Measurements from ENCODE around the gene WDR86.
A peak's percentile ranks its signal among the peaks of the same experiment; 100 is the strongest.

Gene WDR86, protein sequence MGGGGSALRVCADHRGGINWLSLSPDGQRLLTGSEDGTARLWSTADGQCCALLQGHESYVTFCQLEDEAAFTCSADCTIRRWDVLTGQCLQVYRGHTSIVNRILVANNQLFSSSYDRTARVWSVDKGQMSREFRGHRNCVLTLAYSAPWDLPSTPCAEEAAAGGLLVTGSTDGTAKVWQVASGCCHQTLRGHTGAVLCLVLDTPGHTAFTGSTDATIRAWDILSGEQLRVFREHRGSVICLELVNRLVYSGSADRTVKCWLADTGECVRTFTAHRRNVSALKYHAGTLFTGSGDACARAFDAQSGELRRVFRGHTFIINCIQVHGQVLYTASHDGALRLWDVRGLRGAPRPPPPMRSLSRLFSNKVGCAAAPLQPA

DNA sequence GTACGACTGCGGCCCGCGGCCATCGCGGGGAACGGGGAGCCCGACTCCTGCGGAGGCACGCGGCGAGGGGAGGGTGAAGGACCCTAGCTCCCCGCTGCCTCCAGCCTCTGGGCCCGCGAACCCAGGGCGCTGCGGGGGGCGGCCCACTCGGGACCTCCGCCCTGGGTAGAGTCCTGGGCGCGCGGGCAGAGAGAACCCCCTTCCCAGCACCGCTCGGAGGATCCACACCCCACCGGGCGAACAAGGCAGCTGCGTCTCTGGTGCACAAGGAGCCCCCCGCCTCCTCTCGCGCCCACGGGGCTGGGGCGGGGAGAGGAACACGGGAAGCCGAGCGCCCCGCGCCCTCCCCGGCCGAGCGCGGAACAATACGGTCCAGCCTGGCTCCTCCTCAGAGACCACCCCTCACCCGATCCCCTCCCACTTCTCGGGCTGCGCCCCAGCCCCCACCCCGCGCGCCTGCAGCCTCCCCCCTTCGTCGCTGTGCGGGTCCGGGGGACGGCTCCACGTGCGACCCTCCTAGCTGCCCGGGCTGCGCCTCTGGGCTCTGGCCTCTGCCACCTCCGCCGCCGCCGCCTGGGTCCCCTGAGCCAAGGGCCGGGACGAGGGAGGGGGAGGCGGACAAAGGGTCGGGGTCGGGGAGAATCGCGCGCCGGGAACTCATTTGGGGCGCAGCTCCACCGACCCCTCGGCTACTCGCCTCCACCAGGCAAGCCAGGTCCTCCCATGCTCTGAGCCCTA is at the start of gene WDR86:
TSS of gene WDR86 (minus strand) at position 372 of the 738 bp plus-strand sequence. CDS start 449 bp downstream, outside the sequence.
- peak in 1 of 2 donors; percentile 31 for DNase-seq

GRCh38 chr7:151457534-151457933 is 47.7 kb upstream of the WDR86 start:
- no peak for DNase-seq

DNA sequence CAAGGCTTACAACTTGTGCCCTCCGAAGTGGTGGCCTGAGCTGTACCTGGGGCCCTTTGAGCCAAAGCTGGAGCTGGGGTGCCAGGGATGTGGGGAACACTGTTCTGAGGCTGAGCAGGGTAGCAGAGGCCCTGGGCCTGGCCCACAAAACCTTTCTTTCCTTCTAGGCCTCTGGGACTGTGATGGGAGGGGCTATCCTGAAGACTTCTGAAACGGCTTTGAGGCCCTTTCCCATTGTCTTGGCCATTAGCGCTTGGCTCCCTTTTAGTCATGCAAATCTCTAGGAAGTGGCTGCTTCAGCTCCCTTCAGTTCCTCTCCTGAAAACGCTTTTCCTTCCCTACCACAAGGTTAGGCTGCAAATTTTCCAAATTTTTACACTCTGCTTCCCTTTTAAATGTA is 46.9 kb upstream of the WDR86 start:
- no peak for DNase-seq

GRCh38 chr7:151456276-151456675 is 46.4 kb upstream of the WDR86 start:
- DNase-seq, result no peak

- no peak for DNase-seq
These were observed 45.9 kb upstream of the WDR86 start for GRCh38 chr7:151455690-151456089.

- DNase-seq, result no peak
These were observed 45.2 kb upstream of the WDR86 start for GRCh38 chr7:151454932-151455530.

GRCh38 chr7:151454305-151454704 is 44.5 kb upstream of the WDR86 start:
- DNase-seq, result no peak

- DNase-seq, result no peak
These were observed 43.5 kb upstream of the WDR86 start for GRCh38 chr7:151453326-151453791.

DNA sequence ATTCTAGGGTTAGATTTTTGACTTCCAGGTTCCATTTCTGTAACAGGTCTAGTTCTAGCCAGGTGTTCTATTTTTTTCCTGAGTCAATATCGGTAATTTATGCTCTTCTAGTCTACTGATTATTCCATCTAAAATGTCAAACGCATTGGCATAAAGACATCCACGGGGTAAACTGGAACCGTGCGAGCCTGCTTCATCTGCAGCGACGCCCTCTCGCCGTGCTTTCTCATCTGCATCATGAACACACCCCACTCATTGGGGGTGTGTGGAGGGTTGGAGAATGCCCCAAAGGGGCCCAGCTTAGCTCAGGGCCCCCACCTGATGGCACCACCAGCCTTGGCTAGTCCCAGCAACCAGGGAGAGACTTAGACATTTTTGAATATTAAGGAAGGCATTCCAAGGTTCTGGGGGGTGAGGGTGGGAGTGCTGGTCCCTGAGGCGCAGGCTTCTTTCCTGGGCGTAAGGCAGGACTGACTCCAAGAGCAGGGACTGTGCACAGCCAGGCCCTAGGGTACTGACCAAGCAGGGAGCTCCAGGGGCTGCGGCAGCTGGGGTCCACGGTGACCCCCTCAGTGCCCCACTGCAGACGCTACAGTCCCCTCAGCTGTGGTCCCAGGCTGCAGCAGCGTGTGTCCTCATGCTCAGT is 43.0 kb upstream of the WDR86 start:
- DNase-seq, result no peak

GRCh38 chr7:151451626-151452571 is 42.1 kb upstream of the WDR86 start:
- DNase-seq, result no peak

GRCh38 chr7:151451156-151451555 is 41.3 kb upstream of the WDR86 start:
- DNase-seq, result no peak

- no peak for DNase-seq
These were observed 40.2 kb upstream of the WDR86 start for GRCh38 chr7:151449990-151450389.

GRCh38 chr7:151448261-151449252 is 38.7 kb upstream of the WDR86 start:
- DNase-seq, result peak; percentile 74 to 77

DNA sequence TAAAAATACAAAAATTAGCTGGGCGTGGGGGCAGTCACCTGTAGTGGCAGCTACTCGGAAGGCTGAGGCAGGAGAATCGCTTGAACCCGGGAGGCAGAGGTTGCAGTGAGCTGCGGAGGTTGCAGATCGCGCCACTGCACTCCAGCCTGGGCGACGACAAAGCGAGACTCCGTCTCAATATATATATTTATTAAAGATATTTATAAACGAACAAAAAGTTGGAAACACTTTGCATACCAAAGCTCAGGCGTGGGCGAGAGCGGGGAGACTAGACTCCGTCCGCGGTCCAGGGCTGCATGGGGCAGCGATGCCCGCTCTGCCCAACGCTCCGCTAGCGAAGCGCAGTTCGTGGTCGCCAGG is 38.0 kb upstream of the WDR86 start:
- DNase-seq, result no peak

GRCh38 chr7:151447312-151447711 is 37.5 kb upstream of the WDR86 start:
- no peak for DNase-seq

DNA sequence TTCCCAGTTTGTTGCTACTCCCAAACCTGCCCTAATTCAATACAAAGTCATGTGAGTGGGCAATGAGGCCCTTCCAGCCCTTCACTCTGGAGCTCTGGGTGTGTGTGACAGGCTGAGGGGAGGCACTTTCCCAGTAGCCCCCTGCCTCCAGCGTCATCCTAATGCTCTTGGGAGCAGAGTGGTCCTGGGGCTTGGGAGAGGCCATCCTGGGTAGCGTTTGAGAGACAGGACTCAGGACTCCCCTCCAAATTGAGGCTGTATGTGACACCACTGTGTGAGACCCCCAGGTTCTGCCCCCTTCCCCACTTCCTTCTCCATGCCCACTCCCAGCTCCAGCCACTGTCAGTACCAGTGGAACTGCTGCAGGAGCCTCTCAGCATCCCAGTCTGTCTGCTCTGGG is 36.6 kb upstream of the WDR86 start:
- DNase-seq, result no peak

DNA sequence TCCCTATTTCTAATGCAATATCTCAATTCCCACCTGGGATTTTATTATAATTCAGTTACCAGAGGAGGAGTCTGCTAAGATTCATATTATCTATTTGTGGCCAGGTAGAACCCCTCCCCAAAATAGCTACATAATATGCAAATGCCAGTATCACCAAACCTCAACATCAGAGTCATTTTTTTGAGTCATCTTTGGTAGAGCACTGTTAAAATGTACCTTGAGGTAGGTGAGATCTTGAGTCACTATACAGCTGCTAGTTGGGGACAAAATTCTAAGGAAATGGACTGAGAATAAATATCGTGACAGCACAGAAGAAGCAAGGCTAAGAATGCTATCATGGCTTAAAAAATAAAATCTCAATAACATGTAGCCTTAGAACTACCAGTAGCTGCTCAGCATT is 34.8 kb upstream of the WDR86 start:
- DNase-seq, result no peak

- no peak for DNase-seq
These were observed 33.1 kb upstream of the WDR86 start for GRCh38 chr7:151442776-151443496.

DNA sequence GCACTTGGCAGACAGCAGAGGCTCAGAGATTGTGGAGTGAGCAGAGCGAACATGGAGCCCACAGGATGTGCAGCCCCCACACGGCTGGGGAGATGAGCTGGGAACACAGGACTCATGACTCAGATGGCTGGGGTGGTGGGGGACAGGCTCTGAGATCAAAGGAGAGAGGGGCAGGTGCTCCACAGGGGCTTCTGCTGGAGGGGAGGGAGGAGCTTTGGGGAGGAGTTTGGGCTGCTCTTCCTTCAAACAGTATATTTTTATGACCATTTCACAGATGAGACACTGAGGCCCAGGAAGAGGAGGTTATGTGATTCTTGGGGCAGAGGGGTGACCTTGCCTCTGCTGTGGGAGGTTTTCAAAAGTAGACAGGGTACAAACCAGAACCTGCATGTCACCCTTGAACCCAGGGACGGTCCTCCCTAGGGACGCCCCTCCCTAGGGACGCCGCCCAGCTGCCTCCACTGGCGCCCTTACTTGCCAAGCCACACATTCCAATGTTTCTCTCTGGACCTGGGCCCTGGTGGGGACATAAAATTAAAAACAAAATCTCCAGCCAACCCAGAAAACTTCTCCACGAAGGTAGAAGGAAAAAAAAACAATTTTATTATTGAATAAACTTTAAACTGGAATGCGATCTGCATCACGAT is 31.1 kb upstream of the WDR86 start:
- peak in 1 of 2 donors; percentile 21 for DNase-seq
